ENCODE results near the gene KRTAP24-1.

KRTAP24-1 gene

GRCh38 chr21:30282850-30283249, at the start of gene KRTAP24-1:
KRTAP24-1 (minus strand) TSS chr21:30282950; CDS start chr21:30282932, 18 bp downstream.
- no peak for DNase-seq (ENCODE audit: low spot score)

- DNase-seq (ENCODE audit: low spot score), result no peak
Measured at GRCh38 chr21:30329203-30329875, 46.6 kb upstream of the KRTAP24-1 start.

- DNase-seq (ENCODE audit: low spot score), result no peak
Measured at GRCh38 chr21:30326390-30326789, 43.6 kb upstream of the KRTAP24-1 start.

GRCh38 chr21:30320215-30320614, 37.5 kb upstream of the KRTAP24-1 start, which contains the start of gene KRTAP26-1:
KRTAP26-1 (minus strand) TSS chr21:30320315; CDS start chr21:30320035, 280 bp downstream.
- DNase-seq (ENCODE audit: low spot score), result no peak

GRCh38 chr21:30315701-30316100, 33.0 kb upstream of the KRTAP24-1 start:
- no peak for DNase-seq (ENCODE audit: low spot score)

- no peak for DNase-seq (ENCODE audit: low spot score)
Measured at GRCh38 chr21:30306884-30307283, 24.1 kb upstream of the KRTAP24-1 start.

GRCh38 chr21:30305136-30305535, 22.4 kb upstream of the KRTAP24-1 start:
- DNase-seq (ENCODE audit: low spot score), result no peak

- no peak for DNase-seq (ENCODE audit: low spot score)
Measured at GRCh38 chr21:30289215-30289614, 6.5 kb upstream of the KRTAP24-1 start, which contains the start of gene KRTAP25-1. KRTAP25-1 (minus strand) TSS chr21:30289514; CDS start chr21:30289490, 24 bp downstream.

- no peak for DNase-seq (ENCODE audit: low spot score)
Measured at GRCh38 chr21:30271611-30272010, 11.1 kb downstream of the KRTAP24-1 start.

GRCh38 chr21:30271156-30271555, 11.6 kb downstream of the KRTAP24-1 start:
- DNase-seq (ENCODE audit: low spot score), result no peak

GRCh38 chr21:30269803-30270530, 12.8 kb downstream of the KRTAP24-1 start:
- no peak for DNase-seq (ENCODE audit: low spot score)

- DNase-seq (ENCODE audit: low spot score), result no peak
Measured at GRCh38 chr21:30268608-30269197, 14.0 kb downstream of the KRTAP24-1 start.

- DNase-seq (ENCODE audit: low spot score), result no peak
Measured at GRCh38 chr21:30257773-30258172, 25.0 kb downstream of the KRTAP24-1 start.

GRCh38 chr21:30256100-30256499, 26.6 kb downstream of the KRTAP24-1 start:
- no peak for DNase-seq (ENCODE audit: low spot score)

GRCh38 chr21:30255679-30256078, 27.1 kb downstream of the KRTAP24-1 start:
- DNase-seq (ENCODE audit: low spot score), result no peak

GRCh38 chr21:30251781-30252180, 31.0 kb downstream of the KRTAP24-1 start:
- DNase-seq (ENCODE audit: low spot score), result no peak

GRCh38 chr21:30249936-30250335, 32.8 kb downstream of the KRTAP24-1 start:
- DNase-seq (ENCODE audit: low spot score), result no peak

GRCh38 chr21:30248844-30249243, 33.9 kb downstream of the KRTAP24-1 start:
- DNase-seq (ENCODE audit: low spot score), result no peak

GRCh38 chr21:30245061-30245460, 37.7 kb downstream of the KRTAP24-1 start:
- no peak for DNase-seq (ENCODE audit: low spot score)

- DNase-seq (ENCODE audit: low spot score), result no peak
Measured at GRCh38 chr21:30243691-30244090, 39.1 kb downstream of the KRTAP24-1 start.

GRCh38 chr21:30240661-30241060, 42.1 kb downstream of the KRTAP24-1 start:
- no peak for DNase-seq (ENCODE audit: low spot score)

GRCh38 chr21:30238168-30238567, 44.6 kb downstream of the KRTAP24-1 start:
- no peak for DNase-seq (ENCODE audit: low spot score)

- no peak for DNase-seq (ENCODE audit: low spot score)
Measured at GRCh38 chr21:30234643-30235042, 48.1 kb downstream of the KRTAP24-1 start.

Measured in kidney capillary endothelial cell (primary cell).